Measurements from ENCODE around the gene LGALS3BP.
"Not testable (repeated sequence)": the region's sequence is repeated elsewhere in the genome, so short reads cannot be mapped to it uniquely, and the experiment has no call there.

Gene LGALS3BP

DNA sequence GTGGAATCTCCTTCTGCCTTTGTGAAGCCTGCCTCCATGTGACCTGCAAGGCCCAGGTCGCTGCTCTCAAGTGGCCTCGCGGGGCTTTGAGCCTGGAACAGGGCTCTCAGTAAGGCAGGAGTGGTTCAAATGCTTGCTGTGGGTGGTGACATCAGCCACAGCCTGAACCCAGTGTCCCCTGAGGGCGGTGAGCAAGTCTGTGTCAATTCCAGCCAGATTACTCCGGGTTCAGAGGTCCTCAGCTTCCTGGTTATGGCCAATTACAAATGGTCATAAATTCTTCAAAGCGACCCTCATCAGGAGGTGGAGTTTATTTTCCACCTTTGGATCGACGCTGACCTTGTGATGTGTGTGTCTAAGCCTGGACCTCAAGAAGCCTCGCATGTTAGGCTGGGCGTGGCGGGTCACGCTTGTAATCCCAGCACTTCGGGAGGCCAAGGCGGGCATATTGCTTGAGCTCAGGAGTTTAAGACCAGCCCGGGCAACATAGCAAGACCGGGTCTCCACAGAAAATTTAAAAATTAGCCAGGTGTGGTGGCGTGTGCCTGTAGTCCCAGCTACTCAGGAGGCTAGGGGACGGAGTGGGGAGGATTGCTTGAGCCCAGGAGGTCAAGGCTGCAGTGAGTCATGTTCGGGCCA, 17.3 kb downstream of the LGALS3BP start:
- DNase-seq = no peak

DNA sequence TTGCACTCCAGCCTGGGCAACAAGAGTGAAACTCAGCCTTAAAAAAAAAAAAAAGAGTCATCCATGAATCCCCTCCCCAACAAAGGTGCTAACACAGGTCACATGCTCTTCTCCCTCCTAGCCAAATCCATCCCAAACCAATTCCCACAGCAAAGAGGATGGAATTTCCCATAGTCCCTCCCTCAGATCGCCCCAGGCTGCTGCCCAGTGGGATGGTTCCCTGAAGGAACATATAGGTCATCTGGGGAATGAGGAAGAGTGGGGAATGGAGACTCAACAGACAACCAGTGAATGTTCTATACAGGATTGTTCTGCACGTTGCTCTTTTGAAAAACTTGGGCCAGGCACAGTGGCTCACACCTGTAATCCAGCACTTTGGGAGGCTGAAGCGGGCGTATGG, 18.2 kb downstream of the LGALS3BP start:
- DNase-seq = no peak

DNA sequence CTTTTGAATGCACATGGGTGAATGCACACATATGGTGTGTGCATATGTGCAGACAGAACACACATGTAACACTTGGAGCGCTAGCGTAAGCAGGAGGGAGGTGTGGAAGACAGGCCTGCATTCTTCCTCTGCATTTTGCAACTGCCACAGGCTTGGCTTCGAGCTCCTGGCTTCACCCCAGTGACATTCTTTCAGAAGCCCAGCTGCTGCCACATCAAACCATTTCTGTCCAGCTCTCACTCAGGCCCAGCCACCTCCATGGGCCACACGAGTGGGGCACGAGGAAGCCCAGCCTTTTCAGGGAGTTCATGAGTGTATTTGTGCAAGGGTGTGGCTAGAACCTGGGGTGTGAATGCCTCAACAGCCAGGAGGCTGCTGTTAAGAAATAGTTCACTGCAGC, 18.8 kb downstream of the LGALS3BP start:
- DNase-seq = no peak

DNA sequence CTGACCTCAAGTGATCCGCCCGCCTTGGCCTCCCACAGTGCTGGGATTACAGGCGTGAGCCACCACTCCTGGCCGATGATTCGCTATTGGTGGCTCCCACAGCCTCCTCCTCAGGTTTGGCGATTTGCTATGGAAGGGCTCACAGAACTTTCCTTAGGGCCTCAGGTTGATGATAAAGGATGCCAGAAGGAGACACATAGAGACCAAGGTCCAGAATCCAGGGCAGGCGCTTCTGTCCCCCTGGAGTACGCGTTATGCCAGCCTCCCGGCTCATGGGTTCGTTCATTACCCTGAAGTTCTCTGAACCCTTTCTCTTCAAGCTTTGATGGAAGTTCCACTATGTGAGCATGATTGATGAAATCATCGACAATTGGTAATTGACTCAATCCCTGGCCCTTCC, 19.9 kb downstream of the LGALS3BP start:
- no peak for DNase-seq

DNA sequence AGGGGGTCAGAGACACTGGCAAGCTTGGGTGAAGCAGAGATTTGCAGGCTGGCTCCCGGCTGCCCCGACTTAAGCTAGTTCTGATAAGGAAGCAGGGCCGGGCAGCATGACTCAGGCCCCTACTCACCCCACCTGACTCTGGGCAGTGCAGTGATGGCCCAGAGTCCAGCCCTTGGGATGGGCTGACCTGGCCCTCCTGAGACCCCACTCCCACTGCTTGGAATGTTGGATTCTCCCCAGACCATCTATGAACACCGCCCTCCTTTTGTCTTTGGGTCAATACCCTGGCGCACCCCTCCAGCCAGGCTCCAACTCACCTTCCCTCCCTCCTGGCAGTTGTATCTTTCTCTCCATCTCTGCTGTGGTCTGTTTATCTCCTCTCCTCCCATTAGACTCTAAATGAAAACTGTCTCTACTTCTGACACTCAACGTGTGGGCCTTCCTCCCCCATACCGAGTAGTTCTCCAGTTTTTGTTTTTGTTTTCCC, 21.0 kb downstream of the LGALS3BP start:
- DNase-seq = no peak

DNA sequence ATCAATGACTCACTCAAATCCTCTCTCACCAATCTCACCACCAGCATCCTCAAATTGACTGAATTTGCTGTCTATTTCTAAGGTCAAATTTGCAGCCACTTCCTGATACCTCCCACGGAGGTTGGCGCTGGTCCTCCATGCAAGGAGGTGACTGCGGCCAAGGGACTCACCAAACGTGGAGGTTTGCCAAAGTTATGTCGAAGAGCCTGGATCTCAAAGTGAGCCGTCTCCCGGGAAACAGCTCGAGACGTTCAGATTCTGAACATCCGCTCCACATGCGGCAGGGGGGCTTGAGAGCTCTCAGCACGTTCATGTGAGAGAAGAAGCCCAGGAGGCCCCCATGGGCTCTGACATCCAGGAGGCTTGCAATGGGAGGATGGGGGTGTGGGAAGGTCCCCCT, 22.6 kb downstream of the LGALS3BP start:
- DNase-seq = no peak

DNA sequence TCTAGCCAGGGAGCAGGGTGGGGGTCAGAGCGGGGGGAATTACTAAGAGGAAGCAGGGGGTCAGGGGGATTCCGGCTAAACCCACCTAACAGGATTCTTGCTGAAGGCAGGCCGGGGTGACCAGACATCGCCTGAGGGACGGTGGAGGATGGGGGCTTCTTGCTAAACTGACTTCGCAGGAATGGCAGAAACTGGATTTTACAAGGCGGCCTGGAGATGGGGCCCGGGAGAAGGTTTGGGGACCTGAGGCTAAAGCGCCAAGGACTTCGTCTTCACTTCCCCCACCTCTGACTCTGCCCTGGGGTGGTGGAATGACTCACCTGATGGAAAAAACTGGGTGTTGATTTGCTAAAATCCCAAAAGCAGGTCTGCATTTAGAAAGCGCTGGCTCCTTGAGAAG, 23.5 kb downstream of the LGALS3BP start:
- DNase-seq = no peak

DNA sequence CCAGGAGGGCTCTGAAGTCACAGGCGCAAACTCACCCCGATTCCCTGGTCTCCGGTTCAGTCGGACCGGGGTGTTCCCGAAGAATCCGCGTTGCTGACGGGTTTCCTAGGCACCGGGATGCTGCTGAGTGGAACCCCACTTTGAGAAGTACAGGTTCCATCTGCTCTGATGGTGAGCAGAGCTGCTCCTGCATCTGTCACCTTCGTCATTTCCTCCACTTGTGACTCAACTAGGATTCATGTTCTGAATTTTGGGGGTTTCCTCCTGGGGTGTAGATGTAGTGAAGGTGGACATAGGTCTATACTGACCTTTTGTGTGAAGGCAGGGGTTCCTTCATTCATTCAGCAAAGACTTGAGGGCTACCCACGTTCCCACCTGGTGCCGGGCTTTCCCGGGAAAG, 25.0 kb downstream of the LGALS3BP start:
- no peak for DNase-seq

DNA sequence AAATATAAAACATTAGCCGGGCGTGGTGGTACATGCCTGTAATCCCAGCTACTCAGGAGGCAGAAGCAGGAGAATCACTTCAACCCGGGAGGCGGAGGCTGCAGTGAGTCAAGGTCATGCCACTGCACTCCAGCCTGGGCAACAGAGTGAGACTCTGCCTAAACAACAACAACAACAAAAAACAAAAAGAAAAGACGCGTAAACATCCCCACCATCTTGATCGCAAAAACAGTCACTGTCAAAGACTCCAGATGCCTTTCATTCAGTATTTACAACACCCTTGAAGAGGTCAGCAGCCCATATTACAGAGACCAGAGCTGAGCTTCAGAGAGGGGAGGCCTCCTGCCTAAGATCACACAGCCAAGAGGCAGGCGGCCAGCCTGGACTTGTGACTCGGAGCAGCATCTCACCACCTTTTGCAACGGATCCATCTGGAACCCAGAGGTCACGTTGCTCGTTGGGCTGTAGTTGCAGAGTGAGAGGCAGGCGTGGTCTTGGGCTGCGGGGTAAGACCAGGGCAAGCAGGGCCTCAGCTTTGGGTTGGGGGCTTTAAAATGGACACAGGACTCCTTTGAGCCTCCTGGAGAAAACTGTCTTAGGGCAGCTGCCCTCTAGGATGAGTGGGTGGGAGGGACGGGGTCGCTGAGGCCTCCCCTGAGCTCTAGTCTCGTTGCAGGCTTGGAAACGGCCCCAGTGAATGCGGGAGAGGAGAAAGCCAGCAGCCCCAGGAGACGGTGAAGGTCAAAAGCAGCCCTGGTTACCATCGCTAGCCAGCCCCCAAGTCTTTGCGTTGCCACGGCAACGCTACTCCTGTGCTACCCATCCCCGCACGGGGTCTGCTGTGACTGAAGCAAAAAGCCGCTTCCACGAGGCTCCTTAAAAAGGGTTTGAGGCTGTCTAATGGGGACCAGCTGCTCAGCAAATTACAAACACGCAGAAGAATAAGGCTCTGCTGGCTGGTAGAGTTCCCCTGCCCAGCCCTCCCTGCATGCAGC, 26.1 kb downstream of the LGALS3BP start:
- DNase-seq = no peak

DNA sequence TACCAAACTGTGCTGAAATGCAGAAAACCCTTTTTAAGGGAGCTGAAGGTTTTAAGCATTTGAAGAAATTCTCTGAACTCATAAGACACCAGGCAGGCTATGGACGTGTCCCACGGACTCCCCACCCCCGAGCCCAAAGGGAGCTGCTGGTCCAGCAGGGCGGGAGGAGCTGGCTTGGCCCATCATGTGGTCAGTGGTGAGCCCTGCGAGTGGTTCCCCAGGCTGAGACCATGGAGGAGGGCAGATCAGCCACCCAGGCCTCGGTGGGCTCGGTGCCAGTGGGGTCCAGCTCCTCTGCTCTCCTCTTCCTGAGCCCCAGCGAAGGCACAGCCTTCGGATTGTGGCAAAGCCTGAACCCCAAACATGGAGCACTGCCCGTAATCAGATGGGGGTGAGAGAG, 27.0 kb downstream of the LGALS3BP start:
- DNase-seq = no peak

DNA sequence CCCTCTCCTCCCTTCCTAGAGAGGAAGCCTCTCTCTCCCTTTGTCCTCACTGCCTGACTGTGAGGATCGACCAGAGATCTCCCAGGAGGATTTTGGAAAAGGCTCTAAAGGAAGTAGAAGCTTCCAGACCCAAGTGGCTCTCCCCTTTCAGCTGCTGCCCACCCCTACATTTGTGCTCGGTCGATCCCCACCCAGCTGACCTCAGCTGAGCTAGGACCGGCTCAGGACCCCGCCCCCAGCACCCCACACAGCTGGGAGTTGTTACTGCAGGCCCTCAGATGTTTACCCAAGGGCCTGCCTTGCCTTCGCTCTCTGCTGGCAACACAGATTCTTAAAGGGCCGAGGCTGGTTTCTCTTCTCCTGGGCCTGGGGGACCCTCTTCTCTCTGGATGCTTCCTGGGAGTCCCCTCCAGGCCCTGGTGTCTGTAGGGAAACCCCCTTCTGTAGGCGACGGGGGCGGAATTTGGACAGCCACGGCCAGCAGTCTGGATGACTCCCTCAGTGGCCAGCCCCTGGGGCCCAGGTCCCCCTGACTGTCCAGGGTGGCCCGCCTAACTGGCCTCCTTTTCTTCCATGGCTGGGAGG, 27.7 kb downstream of the LGALS3BP start:
- DNase-seq = no peak

DNA sequence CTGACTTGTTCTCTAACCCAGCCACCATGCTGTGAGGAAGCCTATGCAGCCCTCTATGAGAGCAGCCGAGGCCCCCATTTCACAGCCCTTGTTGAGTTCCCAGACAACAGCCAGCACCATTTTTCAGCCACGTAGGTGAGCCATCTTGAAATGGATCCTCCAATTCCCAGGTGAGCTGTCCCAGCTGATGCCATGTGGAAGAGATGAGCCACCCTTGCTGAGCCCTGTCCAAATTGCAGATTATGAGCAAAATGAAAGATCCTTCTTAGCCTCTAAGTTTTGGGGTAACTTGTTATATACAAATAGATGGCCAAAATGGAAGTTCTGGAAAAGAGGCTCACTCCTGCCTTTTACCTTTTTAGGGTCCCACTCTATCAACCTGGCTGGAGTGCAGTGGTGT, 28.9 kb downstream of the LGALS3BP start:
- no peak for DNase-seq

DNA sequence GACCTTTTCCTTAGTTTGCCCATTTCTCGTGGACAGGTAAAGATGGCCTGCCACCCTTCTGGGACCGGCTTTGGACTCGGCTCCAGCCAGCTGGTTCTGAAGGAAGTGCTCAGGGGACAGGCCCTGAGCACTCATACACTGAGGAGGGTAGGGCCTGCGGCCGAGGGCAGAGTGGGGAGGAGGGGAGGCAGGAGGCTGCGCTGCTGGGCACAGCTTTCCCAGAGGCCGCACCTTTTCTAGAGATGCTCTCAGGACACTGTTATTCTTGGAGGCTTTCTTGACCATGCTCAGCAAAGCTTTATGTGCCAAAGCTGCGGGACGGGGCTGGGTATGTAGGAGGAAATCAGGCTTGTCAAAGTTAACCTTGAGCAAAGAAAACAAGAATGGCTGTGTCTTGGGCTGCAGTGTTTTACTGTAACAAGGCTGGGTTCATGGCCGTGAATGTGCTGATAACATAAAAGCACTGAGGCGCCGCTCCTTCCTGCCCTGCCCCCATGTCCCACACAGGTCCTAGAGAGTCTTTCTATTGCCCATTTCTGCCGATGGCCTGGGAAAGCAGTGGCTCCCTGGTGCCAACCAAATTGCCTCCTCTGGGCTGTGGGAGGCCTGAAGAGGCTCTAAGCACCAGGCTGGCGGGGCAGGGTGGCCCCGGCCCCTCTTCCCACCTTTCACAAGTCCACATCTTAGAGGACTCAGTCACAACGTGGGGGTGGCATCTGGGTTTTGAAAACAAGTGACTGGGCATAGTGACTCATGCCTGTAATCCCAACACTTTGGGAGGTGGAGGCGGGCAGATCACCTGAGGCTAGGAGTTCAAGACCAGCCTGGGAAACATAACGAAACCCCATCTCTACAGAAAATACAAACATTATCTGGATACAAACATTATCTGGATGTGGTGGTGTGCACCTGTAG, 32.2 kb downstream of the LGALS3BP start:
- no peak for DNase-seq

DNA sequence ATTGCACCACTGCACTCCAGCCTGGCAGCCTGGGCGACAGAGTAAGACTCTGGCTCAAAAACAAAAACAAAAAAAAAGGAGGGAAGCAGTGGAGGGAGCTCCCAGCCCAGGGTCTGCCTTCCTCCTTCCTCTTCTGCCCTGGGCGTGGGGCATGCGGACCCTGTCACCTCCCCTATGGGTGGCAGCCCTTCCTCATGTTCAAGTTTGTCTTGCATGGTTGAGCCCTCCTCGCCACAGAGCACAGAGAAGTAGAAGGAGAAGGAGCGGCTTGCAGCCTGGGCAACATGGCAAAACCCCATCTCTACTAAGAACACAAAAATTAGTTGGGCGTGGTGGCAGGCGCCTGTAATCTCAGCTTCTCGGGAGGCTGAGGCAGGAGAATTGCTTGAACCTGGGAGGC, 33.1 kb downstream of the LGALS3BP start:
- DNase-seq = no peak

DNA sequence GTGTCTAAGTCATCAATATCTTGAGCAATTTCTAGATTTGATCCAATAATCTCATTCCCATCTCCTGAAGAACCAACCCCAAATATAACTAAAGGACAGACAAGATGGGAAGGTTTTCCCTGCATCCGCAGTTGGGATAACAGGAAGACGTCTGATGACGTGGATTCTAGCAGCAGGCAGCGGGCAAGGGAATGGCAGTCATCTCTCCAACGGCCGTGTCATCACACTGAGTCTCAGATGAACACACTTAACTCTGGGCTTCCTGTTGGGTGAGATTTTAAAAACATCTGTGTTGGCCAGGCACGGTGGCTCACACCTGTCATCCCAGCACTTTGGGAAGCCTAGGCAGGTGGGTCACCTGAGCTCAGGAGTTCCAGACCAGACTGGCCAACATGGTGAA, 33.6 kb downstream of the LGALS3BP start:
- no peak for DNase-seq

DNA sequence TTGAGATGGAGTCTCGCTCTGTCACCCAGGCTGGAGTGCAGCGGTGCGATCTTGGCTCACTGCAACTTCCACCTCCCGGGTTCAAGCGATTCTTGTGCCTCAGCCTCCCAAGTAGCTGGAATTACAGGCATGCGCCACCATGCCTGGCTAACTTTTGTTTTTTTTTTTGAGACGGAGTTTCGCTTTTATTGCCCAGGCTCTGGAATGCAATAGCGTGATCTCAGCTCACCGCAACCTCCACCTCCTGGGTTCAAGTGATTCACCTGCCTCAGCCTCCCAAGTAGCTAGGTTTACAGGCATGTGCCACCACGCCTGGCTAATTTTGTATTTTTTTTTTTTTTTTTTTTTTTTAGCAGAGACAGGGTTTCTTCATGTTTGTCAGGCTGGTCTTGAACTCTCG, 34.3 kb downstream of the LGALS3BP start:
- not testable (repeated sequence) for DNase-seq

DNA sequence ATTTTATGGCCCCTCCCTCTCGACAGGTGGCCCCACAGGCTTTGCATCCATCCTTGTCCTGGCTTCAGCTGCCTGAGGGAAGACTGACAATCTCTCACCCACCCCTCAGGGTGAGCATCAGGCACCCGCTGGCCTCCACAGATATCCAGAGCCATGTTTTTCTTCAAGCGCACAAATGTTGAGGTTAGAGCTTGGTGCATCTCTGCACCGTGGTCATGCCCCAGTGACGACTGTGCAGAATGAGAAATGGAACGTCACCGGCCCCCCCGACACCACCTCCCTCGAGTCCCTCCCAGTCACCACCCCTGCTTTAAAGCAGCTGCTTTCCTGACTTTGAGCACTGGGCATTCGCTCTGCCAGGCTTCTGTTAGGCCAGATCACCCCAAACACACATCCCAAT, 34.8 kb downstream of the LGALS3BP start:
- DNase-seq = no peak

DNA sequence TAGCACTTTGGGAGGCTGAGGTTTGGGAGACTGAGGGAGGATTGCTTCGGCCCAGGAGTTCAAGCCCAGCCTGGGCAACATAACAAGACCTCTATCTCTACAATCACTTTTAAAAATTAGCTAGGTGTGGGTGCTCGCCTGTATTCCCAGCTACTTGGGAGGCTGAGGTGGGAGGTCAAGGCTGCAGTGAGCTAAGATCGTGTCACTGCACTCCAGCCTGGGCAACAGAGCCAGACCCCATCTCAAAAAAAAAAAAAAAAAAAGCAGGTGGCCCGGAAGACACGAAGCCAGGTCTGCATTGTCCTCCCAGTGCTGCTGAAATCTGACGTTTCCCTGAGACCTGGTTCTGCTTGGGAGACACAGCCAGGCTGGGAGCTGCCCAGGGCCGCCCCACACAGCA, 35.7 kb downstream of the LGALS3BP start:
- no peak for DNase-seq

DNA sequence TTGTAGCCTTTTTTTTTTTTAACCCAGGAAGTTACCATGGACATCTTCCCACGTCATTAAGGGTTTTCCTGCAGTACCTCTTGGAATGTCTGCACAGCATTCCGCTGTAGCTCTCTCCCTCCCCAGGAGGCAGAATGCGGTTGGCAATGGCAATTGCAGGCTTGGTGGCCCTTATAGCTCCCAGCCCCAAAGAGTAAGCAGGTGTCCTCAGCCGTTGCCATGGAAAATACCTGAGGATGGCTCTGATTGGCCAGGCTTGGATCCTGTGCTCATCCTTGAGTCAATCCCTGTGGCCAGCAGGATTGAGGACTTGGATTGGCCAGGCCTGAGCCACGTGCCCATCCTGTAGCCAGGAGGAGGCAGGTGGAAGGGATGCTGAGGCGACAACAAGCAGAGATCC, 39.0 kb downstream of the LGALS3BP start:
- no peak for DNase-seq

DNA sequence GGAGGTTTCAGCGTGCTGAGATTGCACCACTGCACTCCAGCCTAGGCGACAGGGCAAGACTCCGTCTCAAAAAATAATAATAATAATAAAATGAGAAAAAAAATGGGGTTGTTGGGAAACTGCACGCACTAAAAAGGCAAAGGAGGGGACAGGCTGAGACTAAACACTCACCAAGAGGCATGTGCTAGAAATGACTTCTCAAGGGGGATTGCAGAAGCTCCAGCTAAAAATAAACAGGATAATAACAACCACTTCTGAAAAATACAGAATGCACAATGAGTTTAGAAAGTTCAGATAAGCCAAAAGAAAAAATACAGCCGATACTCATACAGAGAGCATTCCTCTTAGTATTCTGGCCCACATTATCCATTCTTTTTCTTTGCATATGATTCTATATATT, 39.5 kb downstream of the LGALS3BP start:
- DNase-seq = no peak

DNA sequence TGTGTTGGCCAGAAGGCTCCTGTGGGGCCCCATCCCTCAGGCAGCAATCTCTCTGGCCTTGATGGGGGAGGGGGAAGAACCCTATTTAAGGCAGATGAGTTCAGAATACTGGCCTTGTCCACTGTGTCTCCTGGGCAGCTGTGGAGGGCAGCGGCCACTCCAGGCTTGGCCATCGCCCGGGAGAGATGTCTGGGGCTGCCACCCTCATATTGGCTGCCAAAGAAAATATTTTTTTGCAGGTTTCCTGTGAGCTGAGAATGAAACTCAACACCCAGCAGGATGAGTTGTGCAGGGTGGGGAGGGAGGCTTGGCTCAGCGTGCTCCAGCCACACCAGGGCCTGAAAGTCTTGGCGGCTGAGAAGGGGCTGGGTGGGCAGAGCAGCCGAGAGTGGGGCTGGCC, 40.1 kb downstream of the LGALS3BP start:
- DNase-seq = no peak

DNA sequence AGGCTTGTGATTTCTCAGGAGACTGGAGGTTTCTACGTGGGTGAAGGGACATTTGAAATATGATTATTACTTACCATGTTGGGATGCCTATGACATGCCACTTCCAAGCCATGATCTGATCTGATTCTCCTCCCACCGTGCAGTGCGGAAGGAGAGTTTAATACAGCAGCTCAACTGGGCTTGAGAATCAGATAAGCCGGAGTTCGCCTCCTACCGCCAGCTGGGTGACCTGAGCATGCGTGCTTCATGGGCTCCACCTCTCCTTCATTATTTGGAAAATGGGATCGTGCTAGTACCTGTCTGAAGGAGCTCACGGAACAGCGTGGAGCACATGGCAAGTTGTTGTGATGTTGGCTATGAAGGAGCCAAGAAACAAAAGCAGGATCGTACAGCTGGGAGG, 42.2 kb downstream of the LGALS3BP start:
- no peak for DNase-seq

All from activated CD8-positive, alpha-beta memory T cell treated with anti-CD3 and anti-CD28 coated beads for 24 hours (primary cell).